ENCODE measurements around the gene SIM2.

DNA sequence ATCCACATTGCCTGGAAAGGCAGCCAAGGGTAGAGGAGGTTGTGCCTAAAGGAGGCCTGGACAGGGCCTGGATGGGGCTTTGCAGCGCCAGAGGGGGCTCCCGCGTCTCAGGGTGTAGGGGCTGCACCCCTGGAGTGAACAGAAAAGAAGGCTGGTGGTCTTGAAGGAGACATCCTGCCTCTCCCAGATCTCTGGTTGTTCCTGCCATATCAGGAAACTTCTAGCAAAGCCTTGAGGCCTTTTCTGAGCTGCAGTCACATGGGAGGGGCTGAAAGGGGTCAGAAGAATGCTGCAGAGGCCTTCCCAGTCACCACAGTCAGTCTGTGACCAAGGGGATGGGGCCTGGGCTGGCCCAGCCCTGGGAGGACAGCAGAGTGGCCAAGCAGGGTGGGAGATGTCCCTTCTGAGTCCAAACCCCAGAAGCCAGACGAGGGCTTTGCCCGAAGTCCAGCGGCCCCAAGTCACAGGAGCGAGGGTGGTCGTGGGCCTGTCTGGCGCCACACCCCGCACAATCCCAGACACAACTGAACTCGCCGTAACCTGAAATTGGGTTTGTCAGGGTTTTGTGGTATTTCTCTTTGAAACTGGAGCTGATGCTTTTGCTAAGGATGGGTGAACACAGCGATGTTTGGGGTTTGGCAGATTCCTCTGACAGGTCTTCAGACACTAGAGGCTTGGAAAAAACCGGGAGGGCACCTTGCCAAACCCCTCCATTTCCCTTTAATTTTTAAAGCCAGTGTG lies 29.6 kb downstream of the SIM2 start:
- TF ChIP-seq, protein P1, sequence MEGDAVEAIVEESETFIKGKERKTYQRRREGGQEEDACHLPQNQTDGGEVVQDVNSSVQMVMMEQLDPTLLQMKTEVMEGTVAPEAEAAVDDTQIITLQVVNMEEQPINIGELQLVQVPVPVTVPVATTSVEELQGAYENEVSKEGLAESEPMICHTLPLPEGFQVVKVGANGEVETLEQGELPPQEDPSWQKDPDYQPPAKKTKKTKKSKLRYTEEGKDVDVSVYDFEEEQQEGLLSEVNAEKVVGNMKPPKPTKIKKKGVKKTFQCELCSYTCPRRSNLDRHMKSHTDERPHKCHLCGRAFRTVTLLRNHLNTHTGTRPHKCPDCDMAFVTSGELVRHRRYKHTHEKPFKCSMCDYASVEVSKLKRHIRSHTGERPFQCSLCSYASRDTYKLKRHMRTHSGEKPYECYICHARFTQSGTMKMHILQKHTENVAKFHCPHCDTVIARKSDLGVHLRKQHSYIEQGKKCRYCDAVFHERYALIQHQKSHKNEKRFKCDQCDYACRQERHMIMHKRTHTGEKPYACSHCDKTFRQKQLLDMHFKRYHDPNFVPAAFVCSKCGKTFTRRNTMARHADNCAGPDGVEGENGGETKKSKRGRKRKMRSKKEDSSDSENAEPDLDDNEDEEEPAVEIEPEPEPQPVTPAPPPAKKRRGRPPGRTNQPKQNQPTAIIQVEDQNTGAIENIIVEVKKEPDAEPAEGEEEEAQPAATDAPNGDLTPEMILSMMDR (IDR thresholded peaks at IDR 0.05; ENCODE audit: low read depth, low read length, poor library complexity, severe bottlenecking): no peak
- TF ChIP-seq EZH2phosphoT487 (IDR thresholded peaks at IDR 0.05; ENCODE audit: borderline replicate concordance, low read length): no peak

Measured in DOHH2 (cell line).